OCI-LY1 (cell line): ENCODE results near the gene FCF1.

ENCODE experiments used
- H2AFZ ChIP-seq: fragments of 200-600 bp; sonication (generic), shearing (Covaris generic); 2 replicates; pipeline ENCODE4 v1.6.0; 2014; ENCODE audit warnings: antibody characterized with exemption, mild to moderate bottlenecking, low read length
- H3F3A ChIP-seq: fragments of 200-600 bp; sonication (generic), shearing (Covaris generic); 2 replicates; pipeline ENCODE4 v1.6.0; 2014; ENCODE audit warnings: mild to moderate bottlenecking, antibody characterized with exemption, low read length, moderate library complexity; ENCODE audit not compliant: insufficient read depth
- H3K27ac ChIP-seq: fragments of 200-600 bp; sonication (generic); 2 replicates; pipeline ENCODE4 v1.5.1; 2014; ENCODE audit warnings: low read length, mixed run types, mild to moderate bottlenecking, low read depth; ENCODE audit not compliant: poor library complexity, severe bottlenecking
- H3K27me3 ChIP-seq: fragments of 200-600 bp; sonication (generic); 2 replicates; pipeline ENCODE4 v1.6.0; 2014; ENCODE audit warnings: antibody characterized with exemption, mild to moderate bottlenecking, low read length, moderate library complexity; ENCODE audit not compliant: insufficient read depth
- H3K36me3 ChIP-seq: fragments of 200-600 bp; sonication (generic); 2 replicates; pipeline ENCODE4 v1.6.1; 2014; ENCODE audit warnings: mild to moderate bottlenecking, antibody characterized with exemption, low read length, moderate library complexity, mixed read lengths; ENCODE audit not compliant: insufficient read depth
- H3K4me1 ChIP-seq: fragments of 200-600 bp; sonication (generic); 2 replicates; pipeline ENCODE4 v1.5.1; 2014; ENCODE audit warnings: mild to moderate bottlenecking, low read length, moderate library complexity; ENCODE audit not compliant: insufficient read depth, severe bottlenecking
- H3K4me2 ChIP-seq: fragments of 200-600 bp; sonication (generic), shearing (Covaris generic); 2 replicates; pipeline ENCODE4 v1.6.1; 2014; ENCODE audit warnings: low read length
- H3K4me3 ChIP-seq: fragments of 200-600 bp; sonication (generic); 2 replicates; pipeline ENCODE4 v1.5.1; 2014; ENCODE audit warnings: low read length, low read depth, mild to moderate bottlenecking, mixed read lengths; ENCODE audit not compliant: poor library complexity, severe bottlenecking
- H3K79me2 ChIP-seq: fragments of 200-600 bp; shearing (Covaris generic); 2 replicates; pipeline ENCODE4 v1.6.1; 2016; ENCODE audit warnings: mixed run types, low read length, mixed read lengths; ENCODE audit not compliant: insufficient read depth
- H3K9ac ChIP-seq: fragments of 200-600 bp; sonication (generic), shearing (Covaris generic); 2 replicates; pipeline ENCODE4 v1.6.1; 2014; ENCODE audit warnings: mild to moderate bottlenecking, low read length, mixed read lengths
- H3K9me2 ChIP-seq: fragments of 200-600 bp; sonication (generic), shearing (Covaris generic); 2 replicates; pipeline ENCODE4 v1.6.1; 2014; ENCODE audit warnings: low read depth, mild to moderate bottlenecking, low read length, mixed read lengths
- H3K9me3 ChIP-seq: fragments of 200-600 bp; shearing (Covaris generic); 2 replicates; pipeline ENCODE4 v1.6.1; 2014; ENCODE audit warnings: low read length, mixed read lengths
- H4K20me1 ChIP-seq: fragments of 200-600 bp; sonication (generic), shearing (Covaris generic); 2 replicates; pipeline ENCODE4 v1.6.0; 2016; ENCODE audit warnings: mild to moderate bottlenecking, low read length; ENCODE audit not compliant: insufficient read depth
- CTCF ChIP-seq: fragments of 200-600 bp; sonication (generic), shearing (Covaris generic); IDR thresholded peaks from 2 replicates; pipeline ENCODE4 v1.5.1; 2017; ENCODE audit warnings: mild to moderate bottlenecking, antibody characterized with exemption, low read length, moderate library complexity, mixed read lengths
- EZH2 ChIP-seq: fragments of 200-600 bp; sonication (generic), shearing (Covaris generic); IDR thresholded peaks from 2 replicates; pipeline ENCODE4 v1.8.0; 2017; ENCODE audit warnings: borderline replicate concordance, mixed run types, mild to moderate bottlenecking, antibody characterized with exemption, low read length, moderate library complexity, mixed read lengths

The FCF1 gene

GRCh38 chr14:74697011-74697410 is 15.9 kb upstream of the FCF1 start:
- peaks cover 35% of the 10 kb centered on the region for H3K36me3 ChIP-seq
- H3K27ac ChIP-seq = no peak overlapping the region
- H3K9ac ChIP-seq = no peak overlapping the region
- TF ChIP-seq EZH2 (no peak), CTCF (no peak)
- no peak overlapping the region for H2AFZ ChIP-seq
- H3K79me2 ChIP-seq = no peaks in the 10 kb centered on the region
- no peaks in the 10 kb centered on the region for H3K27me3 ChIP-seq
- H3K4me2 ChIP-seq = no peak overlapping the region
- 0 out of 2 replicates have a peak, but pooled peaks cover 4% of the 10 kb centered on the region for H3K9me3 ChIP-seq
- no peaks in the 10 kb centered on the region for H4K20me1 ChIP-seq
- peaks cover 12% of the 10 kb centered on the region for H3K4me1 ChIP-seq
- no peaks in the 10 kb centered on the region for H3K9me2 ChIP-seq
- no peaks in the 10 kb centered on the region for H3F3A ChIP-seq
- no peak overlapping the region for H3K4me3 ChIP-seq

GRCh38 chr14:74697543-74697942 is 15.4 kb upstream of the FCF1 start:
- H3K27ac ChIP-seq = no peak overlapping the region
- no peak overlapping the region for H2AFZ ChIP-seq
- TF ChIP-seq EZH2 (no peak), CTCF (no peak)
- H3K9me2 ChIP-seq = no peaks in the 10 kb centered on the region
- no peak overlapping the region for H3K4me3 ChIP-seq
- H3K36me3 ChIP-seq = peaks cover 39% of the 10 kb centered on the region
- 0 out of 2 replicates have a peak, but pooled peaks cover 6% of the 10 kb centered on the region for H3K9me3 ChIP-seq
- no peaks in the 10 kb centered on the region for H3F3A ChIP-seq
- no peaks in the 10 kb centered on the region for H4K20me1 ChIP-seq
- no peak overlapping the region for H3K4me2 ChIP-seq
- H3K9ac ChIP-seq = no peak overlapping the region
- no peaks in the 10 kb centered on the region for H3K27me3 ChIP-seq
- peaks cover 12% of the 10 kb centered on the region for H3K4me1 ChIP-seq
- H3K79me2 ChIP-seq = no peaks in the 10 kb centered on the region

- Histone ChIP-seq H3K27me3 (no peaks in the 10 kb centered on the region), H3K79me2 (no peaks in the 10 kb centered on the region), H4K20me1 (no peaks in the 10 kb centered on the region), H3K9ac (no peak overlapping the region), H3K27ac (no peak overlapping the region), H3F3A (no peaks in the 10 kb centered on the region), H3K4me2 (no peak overlapping the region), H3K36me3 (peaks cover 43% of the 10 kb centered on the region), H3K9me2 (no peaks in the 10 kb centered on the region), H3K9me3 (peaks cover 7% of the 10 kb centered on the region; the same call in 1 of the 2 replicates), H2AFZ (no peak overlapping the region), H3K4me1 (peaks cover 12% of the 10 kb centered on the region), H3K4me3 (no peak overlapping the region)
- TF ChIP-seq CTCF (no peak), EZH2 (no peak)
Measured at GRCh38 chr14:74697976-74698375, 15.0 kb upstream of the FCF1 start.
